CMK (cell line): ENCODE measurements around the gene EPB41L2.
"Not testable (repeated sequence)": the region's sequence is repeated elsewhere in the genome, so short reads cannot be mapped to it uniquely, and the experiment has no call there.

Experiments
- DNase-seq: peaks from one replicate; pipeline ENCODE4 v3.0.0-alpha.2; 2010; ENCODE audit warnings: low read depth

The EPB41L2 gene

GRCh38 chr6:130837067-130837466 lies 226.0 kb downstream of the EPB41L2 start:
- no peak for DNase-seq

DNA sequence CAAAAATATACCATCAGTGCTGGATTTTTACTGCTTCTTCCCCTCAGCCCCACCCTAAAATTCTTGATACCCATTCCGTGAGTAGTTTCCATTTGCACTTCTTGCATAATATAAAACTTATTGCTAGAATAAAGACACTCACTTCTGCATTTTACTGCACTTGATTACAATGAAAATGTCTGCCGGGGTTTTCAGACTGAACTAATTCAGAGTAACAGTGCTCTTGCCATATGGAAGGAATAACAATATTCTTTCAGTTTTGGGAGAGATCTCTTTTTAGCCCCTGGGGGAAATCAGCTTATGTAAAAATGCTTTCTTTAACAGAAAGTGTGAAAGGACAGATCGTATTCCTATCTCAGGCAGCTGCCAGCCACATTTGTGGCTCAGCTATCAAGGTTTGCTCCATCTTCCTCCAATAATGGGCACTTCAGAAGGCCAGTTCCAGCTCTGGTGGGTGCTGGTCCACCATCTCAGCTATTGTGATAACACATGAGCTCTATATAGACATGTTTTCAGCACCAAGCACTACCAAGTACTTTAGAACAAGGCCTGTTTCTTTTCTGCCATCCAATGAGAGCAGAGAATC lies 226.9 kb downstream of the EPB41L2 start:
- DNase-seq, result no peak

DNA sequence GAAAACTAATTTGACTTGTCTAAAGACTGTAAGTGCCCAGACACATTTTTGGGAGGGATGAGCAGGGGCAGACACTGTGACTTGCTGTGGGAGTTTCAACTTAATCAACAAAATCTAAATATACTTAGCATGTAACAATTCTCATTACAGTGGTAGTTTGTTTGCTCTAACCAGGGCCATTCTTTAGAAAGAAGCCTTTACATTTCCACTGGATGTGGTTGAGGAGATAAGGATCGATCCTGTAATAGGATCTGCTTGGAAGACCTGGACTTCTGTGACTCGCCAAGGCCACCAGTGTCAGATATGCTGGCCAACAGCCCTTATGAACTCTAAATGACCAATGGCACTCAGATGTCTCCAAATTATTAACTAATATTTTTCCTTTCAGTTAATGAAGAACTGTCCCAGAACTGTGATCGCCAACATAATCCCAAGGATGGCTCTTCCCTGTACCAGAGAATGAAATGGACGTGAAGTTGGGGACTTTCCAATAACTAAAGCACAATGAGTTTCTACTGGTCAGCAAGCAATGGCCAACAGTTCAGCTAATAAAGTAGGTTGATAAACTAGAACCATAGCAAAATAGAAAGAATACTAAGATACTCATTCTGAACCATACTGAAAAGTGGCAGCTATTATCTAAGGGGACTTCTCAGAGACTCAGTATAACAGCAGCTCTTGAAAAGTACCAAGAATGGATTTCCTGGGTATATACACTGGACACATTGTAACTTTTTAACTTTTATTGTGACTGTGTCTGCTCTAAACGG lies 228.4 kb downstream of the EPB41L2 start:
- no peak for DNase-seq

- no peak for DNase-seq
Observed at GRCh38 chr6:130833569-130833968, 229.5 kb downstream of the EPB41L2 start.

DNA sequence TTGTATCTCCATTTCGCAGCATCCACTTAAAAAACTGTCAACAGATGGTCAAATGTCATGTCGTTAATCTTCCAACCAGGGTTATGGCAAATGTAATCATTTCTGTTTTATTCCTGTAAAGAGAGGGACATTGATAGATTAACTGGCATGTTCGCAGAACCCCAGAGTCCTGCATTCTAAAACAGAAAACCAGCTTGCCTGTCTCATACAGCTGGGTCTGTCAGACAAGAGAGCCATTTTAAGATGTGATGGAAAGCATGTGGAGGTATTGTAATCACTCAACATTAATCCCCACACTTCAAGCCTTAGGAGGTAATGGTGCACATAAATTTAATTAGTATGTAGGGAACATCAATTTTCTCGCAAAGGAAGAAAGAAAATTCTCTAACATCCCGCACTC lies 231.4 kb downstream of the EPB41L2 start:
- no peak for DNase-seq

DNA sequence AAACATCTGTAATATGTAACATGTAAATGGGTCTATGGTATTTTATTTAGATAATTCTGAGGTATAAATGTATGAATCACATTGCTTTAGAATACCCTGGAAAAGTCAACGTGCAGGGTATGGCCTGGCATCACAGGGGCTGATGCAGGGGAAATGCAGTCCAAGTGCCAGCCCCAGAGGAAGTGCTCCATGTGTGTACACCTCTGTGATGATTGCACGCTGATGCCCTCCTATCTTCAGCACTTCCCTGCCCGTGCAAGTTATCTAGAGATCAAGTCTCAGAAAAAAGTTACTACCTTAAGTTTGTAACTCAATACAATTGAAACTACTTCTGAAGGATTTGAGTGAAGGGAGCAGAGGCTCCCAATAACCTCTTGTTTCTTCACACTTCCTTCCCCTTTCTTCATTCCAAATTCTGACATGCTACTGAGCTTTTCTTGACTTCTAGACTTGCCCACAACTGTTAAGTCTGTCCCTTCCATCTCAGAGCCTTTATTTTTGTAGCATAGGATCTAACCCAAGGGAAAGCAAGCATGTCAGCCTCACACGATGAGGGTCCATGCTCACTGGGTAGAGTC lies 233.6 kb downstream of the EPB41L2 start:
- no peak for DNase-seq

GRCh38 chr6:130827247-130828149 lies 235.5 kb downstream of the EPB41L2 start, which contains the start of gene SMLR1:
SMLR1 (plus strand) TSS chr6:130827406; CDS start chr6:130827414, 8 bp downstream.
- DNase-seq, result no peak

DNA sequence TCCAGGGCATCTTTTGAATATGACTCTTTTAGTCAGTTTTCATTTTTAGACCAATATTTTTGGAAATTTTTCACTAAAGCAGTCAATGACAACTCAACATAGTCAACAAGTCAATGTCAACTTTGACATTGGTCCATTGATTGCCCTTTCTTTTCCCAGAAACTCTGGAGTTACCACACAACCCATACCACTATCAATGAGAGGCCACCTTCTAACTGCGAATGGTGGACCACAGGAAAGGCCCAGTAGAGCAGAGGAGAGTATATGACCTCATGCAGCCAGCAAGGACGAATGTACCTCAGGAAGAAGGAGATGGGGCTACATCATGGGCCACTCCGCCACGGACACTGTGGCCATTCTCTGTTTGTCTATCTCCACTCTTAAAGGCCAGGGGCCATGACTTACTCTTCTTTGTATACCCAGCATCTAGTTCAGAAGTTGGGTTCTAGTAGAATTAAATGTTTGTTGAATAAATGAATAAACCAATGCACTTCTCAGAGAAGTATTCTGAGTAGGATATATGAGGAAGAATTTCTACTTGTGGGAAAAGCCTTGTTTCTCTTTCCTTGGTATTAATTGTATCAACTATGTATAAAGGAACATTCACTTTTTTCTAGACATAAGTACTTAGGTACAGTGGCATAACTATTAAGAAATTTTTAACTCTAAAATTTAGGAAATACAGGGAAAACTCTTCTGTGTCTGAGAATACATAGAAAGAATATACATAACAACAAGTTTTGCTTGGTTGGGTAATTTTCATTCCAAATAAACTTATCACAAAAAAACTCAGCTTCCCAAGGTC lies 236.4 kb downstream of the EPB41L2 start:
- DNase-seq, result no peak

DNA sequence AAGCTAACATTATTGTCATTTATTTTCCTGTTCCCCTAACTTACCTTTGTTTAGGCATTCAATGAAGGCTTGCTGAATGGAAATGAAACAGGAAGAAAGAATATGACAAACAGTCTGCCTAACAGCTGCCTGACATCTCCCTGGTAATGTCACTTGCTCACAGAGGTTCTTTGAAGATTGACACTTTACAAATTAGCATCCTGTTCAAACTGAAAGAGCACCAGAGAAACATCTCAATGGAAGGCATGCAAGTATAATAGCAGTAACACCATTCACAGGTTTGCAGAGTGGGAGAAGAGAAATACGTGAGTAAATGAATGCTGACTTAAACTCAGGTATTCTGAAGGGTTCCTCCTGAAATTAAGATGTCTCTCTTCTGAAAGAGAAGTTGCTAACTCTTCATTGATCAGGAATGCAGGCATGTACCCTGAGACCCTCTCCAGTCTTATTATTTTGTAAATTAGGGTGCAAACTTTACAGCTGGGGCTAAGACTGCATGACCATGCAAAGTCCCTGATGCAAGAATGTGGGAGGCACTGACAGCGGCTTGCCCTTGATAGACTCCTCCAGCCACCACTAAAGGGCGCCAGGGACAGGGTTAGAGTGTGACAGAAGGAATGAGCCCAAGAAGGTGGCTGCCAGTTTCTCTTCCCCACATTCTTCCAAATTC lies 237.1 kb downstream of the EPB41L2 start:
- no peak for DNase-seq

DNA sequence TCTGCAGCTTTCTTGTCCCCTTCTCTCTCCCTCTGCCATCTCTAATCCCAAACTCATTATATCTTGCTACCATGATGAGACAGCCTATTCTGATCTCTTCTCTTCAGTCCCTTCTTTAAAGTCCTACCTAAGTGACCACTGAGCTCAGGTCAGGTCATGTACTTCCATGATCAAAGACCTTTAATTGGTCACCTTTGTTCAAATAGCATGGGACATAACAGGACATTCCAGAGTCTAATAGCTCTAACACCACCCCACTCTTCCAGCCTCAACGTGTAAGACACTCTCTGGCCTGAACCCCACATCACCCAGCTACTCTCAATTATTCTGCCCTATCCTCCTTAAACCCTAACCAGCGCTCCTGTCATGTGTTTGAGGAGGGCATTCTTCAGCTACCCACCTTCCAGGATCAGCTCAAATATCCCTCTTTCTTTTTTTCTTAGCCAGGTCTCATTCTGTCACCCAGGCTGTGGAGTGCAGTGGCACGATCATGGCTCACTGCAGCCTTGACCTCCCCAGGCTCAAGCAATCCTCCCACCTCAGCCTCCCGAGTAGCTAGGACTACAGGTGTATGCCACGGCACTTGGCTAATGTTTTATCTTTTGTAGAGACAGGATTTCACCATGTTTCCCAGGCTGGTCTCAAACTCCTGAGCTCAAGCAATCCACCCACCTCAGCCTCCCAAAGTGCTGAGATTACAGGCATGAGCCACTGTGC lies 237.9 kb downstream of the EPB41L2 start:
- DNase-seq, result no peak

DNA sequence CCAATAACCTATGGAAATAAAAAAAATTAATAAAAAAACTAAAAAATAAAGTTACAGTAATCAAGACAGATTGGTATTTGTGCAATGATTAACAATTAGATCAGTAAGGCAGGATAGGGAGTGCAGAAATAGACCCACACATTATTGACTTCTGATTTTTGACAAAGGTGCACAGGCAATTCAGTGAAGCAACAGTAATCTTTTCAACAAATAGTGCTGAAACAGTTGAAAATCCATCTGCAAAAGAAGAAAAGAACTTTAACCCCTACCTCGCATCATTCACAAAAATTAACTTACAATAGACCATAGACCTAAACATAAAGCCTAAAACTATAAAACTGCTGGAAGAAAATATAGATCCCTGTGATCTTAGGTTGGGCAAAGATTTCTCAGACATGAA lies 240.3 kb downstream of the EPB41L2 start:
- DNase-seq, result no peak

GRCh38 chr6:130815200-130816071 lies 247.6 kb downstream of the EPB41L2 start:
- no peak for DNase-seq

DNA sequence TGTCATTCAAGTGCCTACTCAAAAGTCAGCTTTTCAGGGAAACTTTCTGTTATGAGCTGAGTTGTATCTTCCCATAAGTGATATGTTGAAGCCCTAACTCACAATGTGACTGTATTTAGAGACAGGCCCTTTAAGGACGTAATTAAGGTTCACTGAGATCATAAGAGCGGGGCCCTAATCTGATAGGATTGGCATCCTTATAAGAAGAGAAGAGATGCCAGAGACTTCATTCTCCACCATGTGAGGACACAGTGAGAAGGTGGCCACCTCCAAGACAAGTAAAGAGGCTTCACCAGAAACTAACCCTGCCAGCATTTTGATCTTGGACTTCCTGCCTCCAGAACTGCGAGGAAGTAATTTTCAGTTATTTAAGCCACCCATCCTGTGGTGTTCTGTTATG lies 248.5 kb downstream of the EPB41L2 start:
- DNase-seq, result no peak

GRCh38 chr6:130811932-130812331 lies 251.1 kb downstream of the EPB41L2 start:
- DNase-seq, result no peak

DNA sequence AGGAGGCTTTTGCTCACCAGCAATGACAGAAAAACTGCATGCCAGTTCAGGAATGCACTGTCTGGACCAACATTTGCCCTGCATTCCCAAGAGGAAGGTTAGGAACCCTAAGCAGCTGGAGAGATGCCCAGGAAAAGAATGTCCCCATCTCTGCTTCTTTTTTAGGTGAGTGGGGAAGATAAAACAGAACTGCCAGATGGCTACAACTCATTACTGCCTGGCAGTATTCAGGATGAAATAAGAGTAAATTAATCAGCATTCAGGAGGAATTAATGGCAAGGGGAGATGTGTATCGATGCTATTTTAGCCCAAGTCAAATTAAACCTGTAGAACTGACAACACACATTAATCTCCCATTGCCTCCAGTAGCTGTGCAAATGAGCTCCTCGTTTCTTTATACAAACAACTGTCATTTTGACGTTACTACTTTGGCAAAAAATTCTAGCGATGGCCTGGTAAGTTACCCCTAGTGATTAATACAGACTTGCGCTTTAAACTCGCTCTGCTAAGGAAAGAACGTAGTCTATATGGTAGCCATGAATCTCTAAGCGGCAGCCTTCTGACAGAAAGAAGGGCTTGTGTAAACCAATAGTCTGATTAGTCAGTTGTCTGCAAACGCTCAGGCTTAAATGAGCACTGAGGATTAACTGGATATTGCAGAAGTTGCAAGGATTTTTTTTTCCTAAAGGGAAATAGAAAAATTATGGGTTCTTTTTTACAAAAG lies 252.6 kb downstream of the EPB41L2 start:
- DNase-seq, result no peak

- DNase-seq, result not testable (repeated sequence)
Observed at GRCh38 chr6:130801368-130801767, 261.7 kb downstream of the EPB41L2 start.

- no peak for DNase-seq
Observed at GRCh38 chr6:130797061-130797460, 266.0 kb downstream of the EPB41L2 start.

DNA sequence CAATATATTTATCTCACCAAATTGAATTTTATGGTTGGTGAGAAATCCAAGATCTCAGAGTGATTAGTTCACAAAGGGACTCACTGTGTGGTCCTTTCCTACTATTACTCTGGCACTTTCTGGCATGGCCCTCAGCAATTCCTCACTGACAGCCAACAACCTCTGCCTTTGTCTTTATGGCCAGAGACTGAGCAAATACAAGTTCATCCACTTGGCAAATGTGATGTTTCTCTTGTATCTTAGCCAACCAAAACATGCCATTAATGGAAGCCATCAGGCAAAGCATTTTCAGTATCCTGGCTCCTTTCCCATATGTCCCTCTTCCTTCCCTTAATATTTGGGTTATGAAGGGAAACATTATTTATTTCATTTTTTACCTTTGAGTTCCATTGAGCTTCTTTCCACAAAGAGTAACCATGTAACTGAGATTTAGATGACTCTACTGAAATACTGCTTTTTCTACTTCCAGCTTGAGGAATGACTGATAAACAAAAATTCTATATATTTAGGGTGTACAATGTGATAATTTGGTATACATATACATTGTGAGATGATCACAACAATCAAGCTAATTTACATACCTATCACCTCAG lies 266.6 kb downstream of the EPB41L2 start:
- DNase-seq, result no peak
